Adrenal gland (tissue), 12 donors: Measurements from ENCODE around the gene CACNA1C. TPM values are rescaled to one million over a fixed set of nuclear protein-coding genes. Genes with fewer than 3 reads are reported as not detected.

ENCODE experiments used
- DNase-seq, 7 donors: peaks; one replicate each; pipeline ENCODE4 v3.0.0-alpha.2; 2019 to 2020
- H3K27ac ChIP-seq, 5 donors: fragments of 200-600 bp; sonication (generic) in 4 of 5; 1 replicate in 3 of 5; 2 replicates in 2 of 5; pipeline versions ENCODE4 v1.5.1 to v1.8.0; 2016 to 2020; ENCODE audit warnings: mild to moderate bottlenecking in 1 of 5
- H3K27me3 ChIP-seq: fragments of 200-600 bp; 2 replicates; pipeline ENCODE4 v1.8.0; 2021
- H3K36me3 ChIP-seq, 2 donors: fragments of 200-600 bp; replicated peaks in 1 of 2; 1 replicate in 1 of 2; 2 replicates in 1 of 2; pipeline versions ENCODE4 v1.5.1 to v1.8.0; 2018 to 2022
- H3K4me1 ChIP-seq, 2 donors: fragments of 200-600 bp; replicated peaks in 1 of 2; 1 replicate in 1 of 2; 2 replicates in 1 of 2; pipeline versions ENCODE4 v1.5.1 to v1.8.0; 2018 to 2021
- H3K4me3 ChIP-seq, 4 donors: fragments of 200-600 bp; sonication (generic) in 3 of 4; one replicate each; pipeline ENCODE4 v1.5.1; 2016 to 2018
- H3K9me3 ChIP-seq, 3 donors: fragments of 200-600 bp; sonication (generic) in 1 of 3; replicated peaks in 1 of 3; 1 replicate in 2 of 3; 2 replicates in 1 of 3; pipeline versions ENCODE4 v1.5.1 to v1.8.0; 2016 to 2021
- CTCF ChIP-seq, 6 experiments: fragments of 450-650 bp in 4 of 6; fragments of 200-600 bp in 2 of 6; sonication (generic) in 1 of 6; IDR thresholded peaks; 1 replicate in 5 of 6; 2 replicates in 1 of 6; pipeline versions ENCODE4 v1.5.1 to v1.8.0; 2016 to 2021; ENCODE audit warnings: antibody characterized with exemption in 6 of 6, mild to moderate bottlenecking in 2 of 6, moderate library complexity in 1 of 6
- POLR2A ChIP-seq, 2 donors: fragments of 450-650 bp; IDR thresholded peaks; one replicate each; pipeline ENCODE4 v1.6.1; 2017; ENCODE audit warnings: antibody characterized with exemption in 2 of 2, mild to moderate bottlenecking in 2 of 2, moderate library complexity in 1 of 2
- WGBS, 4 donors: extraction: QIAGEN DNeasy Blood & Tissue Kit in 2 of 4; methylation state at CpG; one replicate each; pipeline versions ENCODE4 v1.1.5 to v1.1.7; 2013 to 2017; 5-methylcytosine and 5-hydroxymethylcytosine counted together
- intact Hi-C, 2 donors: fragments of 100-400 bp; cut with DNase I; formaldehyde crosslinking; loops; one replicate each; pipeline versions ENCODE4 v1.14.1 to v1.15.0; 2022 to 2023
- polyA plus RNA-seq, 3 donors: library from polyadenylated mRNA; stranded (reverse); fragments of 200-250 nt in 2 of 3; fragments of 350-450 nt in 1 of 3; fragmentation: Illumina TruSeq in 1 of 3; extraction: RNeasy Lipid Tissue Mini Kit (QIAGEN cat#74804) in 1 of 3; gene quantifications; one replicate each; pipeline ENCODE4 v1.2.3, GENCODE V29; 2013 to 2014
- total RNA-seq, 9 donors: library from RNA; depleted of rRNA in 4 of 9; stranded (reverse); fragments of >200 nt in 4 of 9; fragments of 120-200 nt in 1 of 9; fragmentation: NEBNext Ultra II Directional in 1 of 9; extraction: Animal tissue kit (Norgen Biotek cat#: 25700) in 1 of 9; gene quantifications; one replicate each; pipeline versions ENCODE4 v1.1.0 to v1.2.4, GENCODE V29; 2013 to 2023
- donor health status: healthy with polysubstance abuse.
- donor health status: Bipolar disorder and iron deficiency.
- donor health status: DM: yes; HTN: yes; CAD: no.
- donor health status: DM: no; HTN: no; CAD: no.
- donor health status: DM: no; HTN: no; CAD: no.
- donor health status: DM: yes; HTN: yes; CAD: no.

Gene CACNA1C
- total and polyA plus RNA-seq, 12 donors, result 1.4 to 5.8 (median 3.5) TPM

GRCh38 chr12:2393996-2394395, 341.2 kb downstream of the CACNA1C start:
- H3K9me3 ChIP-seq, result no peaks in the 10 kb centered on the region
- H3K36me3 ChIP-seq, result no peaks in the 10 kb centered on the region
- intact Hi-C loops, result no loop called here
- H3K4me1 ChIP-seq, result peaks cover 0 to 3% of the 10 kb centered on the region in 2 donors
- DNase-seq, result no peak
- H3K27me3 ChIP-seq, result no peaks in the 10 kb centered on the region
- TF ChIP-seq CTCF (IDR thresholded peaks at IDR 0.05) (no peak), POLR2A (IDR thresholded peaks at IDR 0.05) (no peak)
- no peak overlapping the region for H3K4me3 ChIP-seq
- no peak overlapping the region for H3K27ac ChIP-seq
- 81 to 91% (median 87%) methylated on average over 6 of the region's 6 CpGs for WGBS, 4 donors

GRCh38 chr12:2395354-2395977, 342.7 kb downstream of the CACNA1C start:
- intact Hi-C loops, result no loop called here
- 66 to 70% (median 68%) methylated on average over 8 of the region's 8 CpGs for WGBS, 4 donors
- peaks cover 0 to 3% of the 10 kb centered on the region in 2 donors for H3K4me1 ChIP-seq
- no peaks in the 10 kb centered on the region for H3K36me3 ChIP-seq
- DNase-seq, result peak; percentile 43 to 65 (median 56)
- TF ChIP-seq CTCF (IDR thresholded peaks at IDR 0.05) (peak; percentile 39 to 81 (median 64)), POLR2A (IDR thresholded peaks at IDR 0.05) (no peak)
- no peak overlapping the region for H3K4me3 ChIP-seq
- H3K9me3 ChIP-seq, result no peaks in the 10 kb centered on the region
- H3K27me3 ChIP-seq, result no peaks in the 10 kb centered on the region
- H3K27ac ChIP-seq, result peak overlapping the region in 1 of 5 donors; percentile 27

GRCh38 chr12:2396448-2396871, 343.7 kb downstream of the CACNA1C start:
- H3K27ac ChIP-seq, result peak overlapping the region in 1 of 5 donors; percentile 27
- H3K4me1 ChIP-seq, result peaks cover 0 to 3% of the 10 kb centered on the region in 2 donors
- H3K27me3 ChIP-seq, result no peaks in the 10 kb centered on the region
- no peaks in the 10 kb centered on the region for H3K36me3 ChIP-seq
- H3K4me3 ChIP-seq, result no peak overlapping the region
- peak in 4 of 7 donors; percentile 11 to 60 (median 26) for DNase-seq
- H3K9me3 ChIP-seq, result no peaks in the 10 kb centered on the region
- intact Hi-C loops, result no loop called here
- WGBS, 4 donors, result 73 to 85% (median 78%) methylated on average over 6 of the region's 6 CpGs
- TF ChIP-seq POLR2A (IDR thresholded peaks at IDR 0.05) (no peak), CTCF (IDR thresholded peaks at IDR 0.05) (no peak)

GRCh38 chr12:2397356-2398045, 344.7 kb downstream of the CACNA1C start:
- intact Hi-C loops, result no loop called here

More at GRCh38 chr12:2397356-2398045, 344.7 kb downstream of the CACNA1C start:
- DNase-seq, result peak; percentile 42 to 70 (median 58)
- no peaks in the 10 kb centered on the region for H3K27me3 ChIP-seq
- no peaks in the 10 kb centered on the region for H3K9me3 ChIP-seq
- H3K4me3 ChIP-seq, result no peak overlapping the region
- no peaks in the 10 kb centered on the region for H3K36me3 ChIP-seq
- no peak for TF ChIP-seq CTCF (IDR thresholded peaks at IDR 0.05)
- no peak for TF ChIP-seq POLR2A (IDR thresholded peaks at IDR 0.05)
- H3K27ac ChIP-seq, result no peak overlapping the region
- peaks cover 0 to 3% of the 10 kb centered on the region in 2 donors for H3K4me1 ChIP-seq
- 66 to 81% (median 72%) methylated on average over 10 to 11 of the region's 11 CpGs for WGBS, 4 donors
